HCT116 (cell line): ENCODE results near the gene CD300LD. TPM values are rescaled to one million over a fixed set of nuclear protein-coding genes. Genes with fewer than 3 reads are reported as not detected.

Experiments used
- ATAC-seq: fragments of 200-7000 bp; cut with Tn5 transposase; 2 replicates; pipeline ENCODE4 v1.9.1; 2020; ENCODE audit warnings: mild to moderate bottlenecking, moderate library complexity
- BruUV-seq: library from RNA; stranded (reverse); fragments of 400-500 nt; replicated peaks from 2 replicates; lab custom pipeline; 2021; lab: Mats Ljungman, UMichigan
- CTCF ChIA-PET: fragments of 300-600 bp; sonication (Branson Sonifier 250); formaldehyde crosslinking; loops from one replicate; lab custom pipeline; 2021; ENCODE audit warnings: antibody characterized with exemption; lab: Charles Lee
- POLR2A ChIA-PET: fragments of 300-600, 350-600 bp; sonication (Branson Sonifier 250); formaldehyde crosslinking; loops from one replicate; lab custom pipeline; 2021; ENCODE audit warnings: antibody characterized with exemption; lab: Charles Lee
- RAD21 ChIA-PET, 2 experiments: fragments of 300-600 bp; sonication (Branson Sonifier 250); formaldehyde crosslinking; loops; one replicate each; lab custom pipeline; 2023; ENCODE audit warnings: low total read pairs in 2 of 2; ENCODE audit not compliant: uncharacterized antibody in 2 of 2, unreplicated experiment in 2 of 2, low non-redundant PET in 1 of 2; lab: Charles Lee
- DNase-seq: peaks from one replicate; pipeline ENCODE4 v3.0.0-alpha.2; 2010; ENCODE audit warnings: low read depth, low spot score
- H2AFZ ChIP-seq: fragments of 200-600 bp; shearing (Covaris generic), sonication (generic); 2 replicates; pipeline ENCODE4 v1.6.1; 2017; ENCODE audit warnings: low read depth, mixed run types, mixed read lengths, antibody characterized with exemption, low read length; ENCODE audit not compliant: poor library complexity, severe bottlenecking
- H3K27ac ChIP-seq: 2 replicates; pipeline ENCODE4 v1.5.1; 2012; ENCODE audit warnings: low read depth, low read length
- H3K27me3 ChIP-seq: fragments of 200-600 bp; sonication (generic); 2 replicates; pipeline ENCODE4 v1.6.1; 2016; ENCODE audit warnings: mixed run types, low read length, mixed read lengths; ENCODE audit not compliant: insufficient read depth
- H3K36me3 ChIP-seq, 2 experiments: fragments of 200-500 bp in 1 of 2; fragments of 200-600 bp in 1 of 2; sonication (Bioruptor generic) in 1 of 2; sonication (generic) in 1 of 2; 2 replicates each; pipeline versions ENCODE4 v1.5.1 to v1.6.1; 2014 to 2016; ENCODE audit warnings: low read length in 2 of 2, inconsistent platforms in 1 of 2, mixed read lengths in 1 of 2, mixed run types in 1 of 2; ENCODE audit not compliant: insufficient read depth in 2 of 2, control insufficient read depth in 1 of 2
- H3K4me1 ChIP-seq, 2 experiments: fragments of 200-600 bp in 1 of 2; sonication (generic) in 1 of 2; 2 replicates each; pipeline versions ENCODE4 v1.5.1 to v1.6.1; 2012 to 2017; ENCODE audit warnings: low read length in 2 of 2, inconsistent platforms in 1 of 2, mild to moderate bottlenecking in 1 of 2, mixed read lengths in 1 of 2, mixed run types in 1 of 2, moderate library complexity in 1 of 2; ENCODE audit not compliant: insufficient read depth in 2 of 2, control insufficient read depth in 1 of 2
- H3K4me2 ChIP-seq: fragments of 200-600 bp; sonication (generic); 2 replicates; pipeline ENCODE4 v1.6.1; 2017; ENCODE audit warnings: mixed run types, low read length, mixed read lengths
- H3K4me3 ChIP-seq, 2 experiments: fragments of 200-600 bp in 1 of 2; sonication (generic) in 1 of 2; replicated peaks in 1 of 2; 2 replicates each; pipeline ENCODE4 v1.5.1; 2011 to 2016; ENCODE audit warnings: low read length in 2 of 2, control low read depth in 1 of 2, low read depth in 1 of 2, mild to moderate bottlenecking in 1 of 2, mixed read lengths in 1 of 2, mixed run types in 1 of 2
- H3K79me2 ChIP-seq: fragments of 200-600 bp; sonication (generic); 2 replicates; pipeline ENCODE4 v1.6.1; 2017; ENCODE audit warnings: mild to moderate bottlenecking, mixed run types, low read length, moderate library complexity, mixed read lengths; ENCODE audit not compliant: insufficient read depth
- H3K9ac ChIP-seq: fragments of 200-600 bp; sonication (generic); 2 replicates; pipeline ENCODE4 v1.6.1; 2016; ENCODE audit warnings: low read length, mixed read lengths
- H3K9me2 ChIP-seq: fragments of 200-600 bp; sonication (generic), shearing (Covaris generic); 2 replicates; pipeline ENCODE4 v1.6.1; 2017; ENCODE audit warnings: mixed run types, mild to moderate bottlenecking, moderate library complexity; ENCODE audit not compliant: insufficient read depth
- H3K9me3 ChIP-seq, 2 experiments: fragments of 200-500 bp in 1 of 2; fragments of 200-600 bp in 1 of 2; sonication (Bioruptor generic) in 1 of 2; sonication (generic) in 1 of 2; 2 replicates each; pipeline ENCODE4 v1.6.1; 2014 to 2017; ENCODE audit warnings: low read length in 2 of 2, mixed read lengths in 2 of 2, inconsistent platforms in 1 of 2, low read depth in 1 of 2, mild to moderate bottlenecking in 1 of 2, mixed run types in 1 of 2, moderate library complexity in 1 of 2; ENCODE audit not compliant: control insufficient read depth in 1 of 2, insufficient read depth in 1 of 2
- H4K20me1 ChIP-seq: fragments of 200-600 bp; sonication (generic), shearing (Covaris generic); 2 replicates; pipeline ENCODE4 v1.6.1; 2017; ENCODE audit warnings: mixed run types, mild to moderate bottlenecking, moderate library complexity; ENCODE audit not compliant: insufficient read depth
- ELF1 ChIP-seq: IDR thresholded peaks from 2 replicates; pipeline ENCODE4 v1.6.1; 2012; ENCODE audit warnings: low read depth, borderline replicate concordance
- EZH2 ChIP-seq: fragments of 200-600 bp; sonication (generic); IDR thresholded peaks from 2 replicates; pipeline ENCODE4 v1.6.1; 2017; ENCODE audit warnings: antibody characterized with exemption, mixed run types
- JUND ChIP-seq: IDR thresholded peaks from 2 replicates; pipeline ENCODE4 v1.6.1; 2012
- POLR2AphosphoS5 ChIP-seq: IDR thresholded peaks from 2 replicates; pipeline ENCODE4 v1.6.1; 2011; ENCODE audit warnings: mild to moderate bottlenecking, low read depth, low read length, moderate library complexity
- RAD21 ChIP-seq: IDR thresholded peaks from 2 replicates; pipeline ENCODE4 v1.6.1; 2012; ENCODE audit warnings: low read depth, mild to moderate bottlenecking
- YY1 ChIP-seq: IDR thresholded peaks from 2 replicates; pipeline ENCODE4 v1.6.1; 2011; ENCODE audit warnings: low read length, low read depth, moderate library complexity, mild to moderate bottlenecking; ENCODE audit not compliant: insufficient replicate concordance; ENCODE audit errors: extremely low read depth
- ZNF274 ChIP-seq: fragments of 200-500 bp; sonication (Bioruptor generic); IDR thresholded peaks from 2 replicates; pipeline ENCODE4 v1.6.1; 2014; ENCODE audit warnings: mild to moderate bottlenecking, low read depth, low read length, inconsistent platforms
- intact Hi-C: fragments of 100-400 bp; cut with micrococcal nuclease; formaldehyde crosslinking; loops from 2 replicates; pipeline ENCODE4 v1.10.0; 2022
- total RNA-seq: library from RNA; stranded (reverse); gene quantifications from one replicate; pipeline ENCODE4 v1.2.1, GENCODE V29; 2021; ENCODE audit not compliant: unreplicated experiment
- TF ChIP-seq, protein P1 (sequence below), 3 experiments: fragments of 200-600 bp in 1 of 3; sonication (generic) in 1 of 3; IDR thresholded peaks in 2 of 3; conservative IDR thresholded peaks in 1 of 3; 2 replicates each; pipeline ENCODE4 v1.5.1; 2012 to 2017; ENCODE audit warnings: low read depth in 2 of 3, low read length in 2 of 3, antibody characterized with exemption in 1 of 3, borderline replicate concordance in 1 of 3, control low read depth in 1 of 3, mild to moderate bottlenecking in 1 of 3, mixed read lengths in 1 of 3, mixed run types in 1 of 3, moderate library complexity in 1 of 3; ENCODE audit not compliant: insufficient read depth in 1 of 3
- TF ChIP-seq, protein P2 (sequence below): IDR thresholded peaks from 2 replicates; pipeline ENCODE4 v1.6.1; 2012
- TF ChIP-seq, protein P3 (sequence below): IDR thresholded peaks from 2 replicates; pipeline ENCODE4 v1.6.1; 2012

The CD300LD gene
- total RNA-seq, 1 experiment from 2014 or later, result not detected

- Histone ChIP-seq H3K4me2 (no peak overlapping the region), H3K4me3 (no peak overlapping the region), H3K4me1 (no peaks in the 10 kb centered on the region), H3K9ac (no peak overlapping the region), H3K9me2 (no peaks in the 10 kb centered on the region), H3K27me3 (peaks cover 33% of the 10 kb centered on the region; the same call in 1 of the 2 replicates), H2AFZ (no peak overlapping the region), H3K36me3 (no peaks in the 10 kb centered on the region), H3K79me2 (no peaks in the 10 kb centered on the region), H4K20me1 (no peaks in the 10 kb centered on the region), H3K27ac (no peak overlapping the region), H3K9me3 (no peaks in the 10 kb centered on the region)
- ATAC-seq (no peak), DNase-seq (no peak)
- POLR2A ChIA-PET, result no interaction called here
- RAD21 ChIA-PET, result no interaction called here
- CTCF ChIA-PET, result interaction anchor here (3.2 kb wide), 1 partner anchor 19 kb away, joined by 10 read pairs; no protein-coding TSS in a partner anchor
- no TSS peak for BruUV-seq
- TF ChIP-seq, protein P1, sequence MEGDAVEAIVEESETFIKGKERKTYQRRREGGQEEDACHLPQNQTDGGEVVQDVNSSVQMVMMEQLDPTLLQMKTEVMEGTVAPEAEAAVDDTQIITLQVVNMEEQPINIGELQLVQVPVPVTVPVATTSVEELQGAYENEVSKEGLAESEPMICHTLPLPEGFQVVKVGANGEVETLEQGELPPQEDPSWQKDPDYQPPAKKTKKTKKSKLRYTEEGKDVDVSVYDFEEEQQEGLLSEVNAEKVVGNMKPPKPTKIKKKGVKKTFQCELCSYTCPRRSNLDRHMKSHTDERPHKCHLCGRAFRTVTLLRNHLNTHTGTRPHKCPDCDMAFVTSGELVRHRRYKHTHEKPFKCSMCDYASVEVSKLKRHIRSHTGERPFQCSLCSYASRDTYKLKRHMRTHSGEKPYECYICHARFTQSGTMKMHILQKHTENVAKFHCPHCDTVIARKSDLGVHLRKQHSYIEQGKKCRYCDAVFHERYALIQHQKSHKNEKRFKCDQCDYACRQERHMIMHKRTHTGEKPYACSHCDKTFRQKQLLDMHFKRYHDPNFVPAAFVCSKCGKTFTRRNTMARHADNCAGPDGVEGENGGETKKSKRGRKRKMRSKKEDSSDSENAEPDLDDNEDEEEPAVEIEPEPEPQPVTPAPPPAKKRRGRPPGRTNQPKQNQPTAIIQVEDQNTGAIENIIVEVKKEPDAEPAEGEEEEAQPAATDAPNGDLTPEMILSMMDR (IDR thresholded peaks at IDR 0.05 in 2 of 3, conservative IDR thresholded peaks at IDR 0.05 in 1 of 3; ENCODE audit: borderline replicate concordance in 1 of 3, insufficient read depth in 1 of 3, low read depth in 2 of 3, low read length in 2 of 3), result no peak
- TF ChIP-seq, protein P2, sequence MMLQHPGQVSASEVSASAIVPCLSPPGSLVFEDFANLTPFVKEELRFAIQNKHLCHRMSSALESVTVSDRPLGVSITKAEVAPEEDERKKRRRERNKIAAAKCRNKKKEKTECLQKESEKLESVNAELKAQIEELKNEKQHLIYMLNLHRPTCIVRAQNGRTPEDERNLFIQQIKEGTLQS, result no peak
- TF ChIP-seq EZH2 (no peak), ELF1 (no peak), YY1 (no peak), RAD21 (no peak), ZNF274 (no peak), JUND (no peak), POLR2AphosphoS5 (no peak)
- TF ChIP-seq, protein P3, sequence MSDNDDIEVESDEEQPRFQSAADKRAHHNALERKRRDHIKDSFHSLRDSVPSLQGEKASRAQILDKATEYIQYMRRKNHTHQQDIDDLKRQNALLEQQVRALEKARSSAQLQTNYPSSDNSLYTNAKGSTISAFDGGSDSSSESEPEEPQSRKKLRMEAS, result no peak
- intact Hi-C loops, result no loop called here
These were observed 6.4 kb downstream of the CD300LD start for GRCh38 chr17:74585711-74586110.
